C4-2B (cell line): Measurements from ENCODE around the gene RBMS1.

Source experiments
- ZFX ChIP-seq: fragments of 450-650 bp; IDR thresholded peaks from 2 replicates; pipeline ENCODE4 v1.6.1; 2017
- TF ChIP-seq, protein P1 (sequence below): fragments of 450-650 bp; conservative IDR thresholded peaks from 2 replicates; pipeline ENCODE4 v1.5.1; 2017; ENCODE audit warnings: mild to moderate bottlenecking

DNA sequence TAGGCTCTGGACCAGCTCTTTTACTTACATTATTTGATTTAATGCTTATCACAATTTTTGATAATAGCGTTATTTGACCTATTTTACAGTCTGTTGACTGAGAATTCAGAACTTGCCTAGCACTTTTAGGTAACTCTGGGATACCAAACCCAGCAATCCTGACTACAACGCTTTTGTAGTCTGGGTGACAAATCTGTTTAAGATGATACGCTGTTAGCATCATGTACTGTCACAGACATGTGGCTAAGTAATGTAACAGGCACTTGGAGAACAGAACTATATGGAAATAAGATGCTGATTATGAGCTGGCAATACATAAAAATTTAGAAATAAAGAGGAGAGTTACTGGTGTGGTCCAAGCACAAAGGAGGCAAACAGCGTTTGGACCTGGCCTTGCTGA lies 130.6 kb downstream of the RBMS1 start:
- TF ChIP-seq, protein P1, sequence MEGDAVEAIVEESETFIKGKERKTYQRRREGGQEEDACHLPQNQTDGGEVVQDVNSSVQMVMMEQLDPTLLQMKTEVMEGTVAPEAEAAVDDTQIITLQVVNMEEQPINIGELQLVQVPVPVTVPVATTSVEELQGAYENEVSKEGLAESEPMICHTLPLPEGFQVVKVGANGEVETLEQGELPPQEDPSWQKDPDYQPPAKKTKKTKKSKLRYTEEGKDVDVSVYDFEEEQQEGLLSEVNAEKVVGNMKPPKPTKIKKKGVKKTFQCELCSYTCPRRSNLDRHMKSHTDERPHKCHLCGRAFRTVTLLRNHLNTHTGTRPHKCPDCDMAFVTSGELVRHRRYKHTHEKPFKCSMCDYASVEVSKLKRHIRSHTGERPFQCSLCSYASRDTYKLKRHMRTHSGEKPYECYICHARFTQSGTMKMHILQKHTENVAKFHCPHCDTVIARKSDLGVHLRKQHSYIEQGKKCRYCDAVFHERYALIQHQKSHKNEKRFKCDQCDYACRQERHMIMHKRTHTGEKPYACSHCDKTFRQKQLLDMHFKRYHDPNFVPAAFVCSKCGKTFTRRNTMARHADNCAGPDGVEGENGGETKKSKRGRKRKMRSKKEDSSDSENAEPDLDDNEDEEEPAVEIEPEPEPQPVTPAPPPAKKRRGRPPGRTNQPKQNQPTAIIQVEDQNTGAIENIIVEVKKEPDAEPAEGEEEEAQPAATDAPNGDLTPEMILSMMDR = no peak
- TF ChIP-seq ZFX = no peak
